Liver (tissue), 3 donors: Measurements from ENCODE around the gene NHS.

Source experiments
- FOXA2 ChIP-seq: IDR thresholded peaks from 2 replicates; pipeline ENCODE4 v1.6.1; 2016; ENCODE audit warnings: antibody characterized with exemption
- GABPA ChIP-seq, 2 donors: IDR thresholded peaks in 1 of 2; conservative IDR thresholded peaks in 1 of 2; 2 replicates each; pipeline ENCODE4 v1.6.1; 2016; ENCODE audit warnings: antibody characterized with exemption in 2 of 2, mild to moderate bottlenecking in 1 of 2, moderate library complexity in 1 of 2
- HNF4A ChIP-seq, 2 donors: conservative IDR thresholded peaks; 2 replicates each; pipeline ENCODE4 v1.6.1; 2016; ENCODE audit warnings: antibody characterized with exemption in 2 of 2, mild to moderate bottlenecking in 2 of 2
- HNF4G ChIP-seq: IDR thresholded peaks from 2 replicates; pipeline ENCODE4 v1.6.1; 2016; ENCODE audit warnings: antibody characterized with exemption
- JUND ChIP-seq, 2 donors: IDR thresholded peaks; 2 replicates each; pipeline ENCODE4 v1.6.1; 2016; ENCODE audit warnings: antibody characterized with exemption in 2 of 2
- NR2F2 ChIP-seq: IDR thresholded peaks from 2 replicates; pipeline ENCODE4 v1.6.1; 2016; ENCODE audit warnings: antibody characterized with exemption
- RAD21 ChIP-seq, 2 donors: IDR thresholded peaks; 2 replicates each; pipeline ENCODE4 v1.6.1; 2016; ENCODE audit warnings: antibody characterized with exemption in 2 of 2, mild to moderate bottlenecking in 2 of 2
- SP1 ChIP-seq: IDR thresholded peaks from 2 replicates; pipeline ENCODE4 v1.6.1; 2018; ENCODE audit warnings: antibody characterized with exemption, mild to moderate bottlenecking
- YY1 ChIP-seq: IDR thresholded peaks from 2 replicates; pipeline ENCODE4 v1.6.1; 2016; ENCODE audit warnings: antibody characterized with exemption, mild to moderate bottlenecking
- TF ChIP-seq, protein P1 (sequence below): fragments of 150-350 bp; IDR thresholded peaks from 2 replicates; pipeline ENCODE4 v1.5.1; 2017; ENCODE audit warnings: improper control_type of control experiment, low read depth, low read length; ENCODE audit not compliant: missing input control
- TF ChIP-seq, protein P2 (sequence below): IDR thresholded peaks from 2 replicates; pipeline ENCODE4 v1.6.1; 2016; ENCODE audit warnings: antibody characterized with exemption, mild to moderate bottlenecking
- TF ChIP-seq, protein P3 (sequence below): IDR thresholded peaks from 2 replicates; pipeline ENCODE4 v1.6.1; 2016; ENCODE audit warnings: antibody characterized with exemption
- TF ChIP-seq, protein P4 (sequence below): IDR thresholded peaks from 2 replicates; pipeline ENCODE4 v1.6.1; 2016; ENCODE audit warnings: antibody characterized with exemption
- TF ChIP-seq, protein P5 (sequence below): IDR thresholded peaks from 2 replicates; pipeline ENCODE4 v1.6.1; 2016; ENCODE audit warnings: antibody characterized with exemption
- donor health status: healthy.
- donor health status: healthy.

DNA sequence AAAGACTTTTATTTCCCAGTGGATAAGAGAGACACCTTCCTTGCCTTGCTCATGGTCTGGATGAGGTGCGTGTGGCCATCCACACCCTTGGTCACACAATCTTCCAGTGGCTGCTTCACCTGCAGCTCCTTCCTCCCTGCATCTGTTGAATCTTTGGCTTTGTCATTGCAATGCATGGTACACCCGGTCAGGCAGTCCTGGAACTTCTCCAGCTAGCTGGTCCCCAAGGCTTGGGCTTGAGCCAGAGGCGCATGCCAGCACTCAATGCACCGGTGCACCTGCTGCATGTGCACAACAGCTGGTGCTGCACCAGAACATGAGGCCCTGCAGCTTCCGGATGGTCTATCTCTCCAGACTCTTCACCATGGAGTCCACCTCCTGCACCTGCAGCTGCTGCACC, 394.0 kb downstream of the NHS start:
- TF ChIP-seq, protein P1, sequence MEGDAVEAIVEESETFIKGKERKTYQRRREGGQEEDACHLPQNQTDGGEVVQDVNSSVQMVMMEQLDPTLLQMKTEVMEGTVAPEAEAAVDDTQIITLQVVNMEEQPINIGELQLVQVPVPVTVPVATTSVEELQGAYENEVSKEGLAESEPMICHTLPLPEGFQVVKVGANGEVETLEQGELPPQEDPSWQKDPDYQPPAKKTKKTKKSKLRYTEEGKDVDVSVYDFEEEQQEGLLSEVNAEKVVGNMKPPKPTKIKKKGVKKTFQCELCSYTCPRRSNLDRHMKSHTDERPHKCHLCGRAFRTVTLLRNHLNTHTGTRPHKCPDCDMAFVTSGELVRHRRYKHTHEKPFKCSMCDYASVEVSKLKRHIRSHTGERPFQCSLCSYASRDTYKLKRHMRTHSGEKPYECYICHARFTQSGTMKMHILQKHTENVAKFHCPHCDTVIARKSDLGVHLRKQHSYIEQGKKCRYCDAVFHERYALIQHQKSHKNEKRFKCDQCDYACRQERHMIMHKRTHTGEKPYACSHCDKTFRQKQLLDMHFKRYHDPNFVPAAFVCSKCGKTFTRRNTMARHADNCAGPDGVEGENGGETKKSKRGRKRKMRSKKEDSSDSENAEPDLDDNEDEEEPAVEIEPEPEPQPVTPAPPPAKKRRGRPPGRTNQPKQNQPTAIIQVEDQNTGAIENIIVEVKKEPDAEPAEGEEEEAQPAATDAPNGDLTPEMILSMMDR, result no peak
- TF ChIP-seq, protein P2, sequence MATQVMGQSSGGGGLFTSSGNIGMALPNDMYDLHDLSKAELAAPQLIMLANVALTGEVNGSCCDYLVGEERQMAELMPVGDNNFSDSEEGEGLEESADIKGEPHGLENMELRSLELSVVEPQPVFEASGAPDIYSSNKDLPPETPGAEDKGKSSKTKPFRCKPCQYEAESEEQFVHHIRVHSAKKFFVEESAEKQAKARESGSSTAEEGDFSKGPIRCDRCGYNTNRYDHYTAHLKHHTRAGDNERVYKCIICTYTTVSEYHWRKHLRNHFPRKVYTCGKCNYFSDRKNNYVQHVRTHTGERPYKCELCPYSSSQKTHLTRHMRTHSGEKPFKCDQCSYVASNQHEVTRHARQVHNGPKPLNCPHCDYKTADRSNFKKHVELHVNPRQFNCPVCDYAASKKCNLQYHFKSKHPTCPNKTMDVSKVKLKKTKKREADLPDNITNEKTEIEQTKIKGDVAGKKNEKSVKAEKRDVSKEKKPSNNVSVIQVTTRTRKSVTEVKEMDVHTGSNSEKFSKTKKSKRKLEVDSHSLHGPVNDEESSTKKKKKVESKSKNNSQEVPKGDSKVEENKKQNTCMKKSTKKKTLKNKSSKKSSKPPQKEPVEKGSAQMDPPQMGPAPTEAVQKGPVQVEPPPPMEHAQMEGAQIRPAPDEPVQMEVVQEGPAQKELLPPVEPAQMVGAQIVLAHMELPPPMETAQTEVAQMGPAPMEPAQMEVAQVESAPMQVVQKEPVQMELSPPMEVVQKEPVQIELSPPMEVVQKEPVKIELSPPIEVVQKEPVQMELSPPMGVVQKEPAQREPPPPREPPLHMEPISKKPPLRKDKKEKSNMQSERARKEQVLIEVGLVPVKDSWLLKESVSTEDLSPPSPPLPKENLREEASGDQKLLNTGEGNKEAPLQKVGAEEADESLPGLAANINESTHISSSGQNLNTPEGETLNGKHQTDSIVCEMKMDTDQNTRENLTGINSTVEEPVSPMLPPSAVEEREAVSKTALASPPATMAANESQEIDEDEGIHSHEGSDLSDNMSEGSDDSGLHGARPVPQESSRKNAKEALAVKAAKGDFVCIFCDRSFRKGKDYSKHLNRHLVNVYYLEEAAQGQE, result no peak
- TF ChIP-seq JUND (IDR thresholded peaks at IDR 0.05) (no peak), GABPA (IDR thresholded peaks at IDR 0.05 in 1 of 2, conservative IDR thresholded peaks at IDR 0.05 in 1 of 2) (no peak), FOXA2 (no peak), NR2F2 (no peak), SP1 (no peak), RAD21 (IDR thresholded peaks at IDR 0.05) (no peak), HNF4G (no peak), YY1 (no peak), HNF4A (conservative IDR thresholded peaks at IDR 0.05) (no peak)
- TF ChIP-seq, protein P3, sequence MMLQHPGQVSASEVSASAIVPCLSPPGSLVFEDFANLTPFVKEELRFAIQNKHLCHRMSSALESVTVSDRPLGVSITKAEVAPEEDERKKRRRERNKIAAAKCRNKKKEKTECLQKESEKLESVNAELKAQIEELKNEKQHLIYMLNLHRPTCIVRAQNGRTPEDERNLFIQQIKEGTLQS, result no peak
- TF ChIP-seq, protein P4, sequence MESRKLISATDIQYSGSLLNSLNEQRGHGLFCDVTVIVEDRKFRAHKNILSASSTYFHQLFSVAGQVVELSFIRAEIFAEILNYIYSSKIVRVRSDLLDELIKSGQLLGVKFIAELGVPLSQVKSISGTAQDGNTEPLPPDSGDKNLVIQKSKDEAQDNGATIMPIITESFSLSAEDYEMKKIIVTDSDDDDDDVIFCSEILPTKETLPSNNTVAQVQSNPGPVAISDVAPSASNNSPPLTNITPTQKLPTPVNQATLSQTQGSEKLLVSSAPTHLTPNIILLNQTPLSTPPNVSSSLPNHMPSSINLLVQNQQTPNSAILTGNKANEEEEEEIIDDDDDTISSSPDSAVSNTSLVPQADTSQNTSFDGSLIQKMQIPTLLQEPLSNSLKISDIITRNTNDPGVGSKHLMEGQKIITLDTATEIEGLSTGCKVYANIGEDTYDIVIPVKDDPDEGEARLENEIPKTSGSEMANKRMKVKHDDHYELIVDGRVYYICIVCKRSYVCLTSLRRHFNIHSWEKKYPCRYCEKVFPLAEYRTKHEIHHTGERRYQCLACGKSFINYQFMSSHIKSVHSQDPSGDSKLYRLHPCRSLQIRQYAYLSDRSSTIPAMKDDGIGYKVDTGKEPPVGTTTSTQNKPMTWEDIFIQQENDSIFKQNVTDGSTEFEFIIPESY, result no peak
- TF ChIP-seq, protein P5, sequence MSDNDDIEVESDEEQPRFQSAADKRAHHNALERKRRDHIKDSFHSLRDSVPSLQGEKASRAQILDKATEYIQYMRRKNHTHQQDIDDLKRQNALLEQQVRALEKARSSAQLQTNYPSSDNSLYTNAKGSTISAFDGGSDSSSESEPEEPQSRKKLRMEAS, result no peak
